A172 (cell line): ENCODE data around the gene JAKMIP2. TPM values are rescaled to one million over a fixed set of nuclear protein-coding genes. Genes with fewer than 3 reads are reported as not detected.
A peak's percentile ranks its signal among the peaks of the same experiment; 100 is the strongest.
"Not testable (repeated sequence)": the region's sequence is repeated elsewhere in the genome, so short reads cannot be mapped to it uniquely, and the experiment has no call there.

Experiments used
- DNase-seq: peaks from one replicate; pipeline ENCODE4 v3.0.0-alpha.2; 2015; ENCODE audit warnings: low spot score
- total RNA-seq: library from RNA; depleted of rRNA; stranded (reverse); fragments of >200 nt; shearing (Covaris generic); gene quantifications from 2 replicates; pipeline ENCODE4 v1.2.3, GENCODE V29; 2014; rRNA removed

The JAKMIP2 gene
- total RNA-seq, 1 experiment from 2014 or later: 15.6 TPM

DNA sequence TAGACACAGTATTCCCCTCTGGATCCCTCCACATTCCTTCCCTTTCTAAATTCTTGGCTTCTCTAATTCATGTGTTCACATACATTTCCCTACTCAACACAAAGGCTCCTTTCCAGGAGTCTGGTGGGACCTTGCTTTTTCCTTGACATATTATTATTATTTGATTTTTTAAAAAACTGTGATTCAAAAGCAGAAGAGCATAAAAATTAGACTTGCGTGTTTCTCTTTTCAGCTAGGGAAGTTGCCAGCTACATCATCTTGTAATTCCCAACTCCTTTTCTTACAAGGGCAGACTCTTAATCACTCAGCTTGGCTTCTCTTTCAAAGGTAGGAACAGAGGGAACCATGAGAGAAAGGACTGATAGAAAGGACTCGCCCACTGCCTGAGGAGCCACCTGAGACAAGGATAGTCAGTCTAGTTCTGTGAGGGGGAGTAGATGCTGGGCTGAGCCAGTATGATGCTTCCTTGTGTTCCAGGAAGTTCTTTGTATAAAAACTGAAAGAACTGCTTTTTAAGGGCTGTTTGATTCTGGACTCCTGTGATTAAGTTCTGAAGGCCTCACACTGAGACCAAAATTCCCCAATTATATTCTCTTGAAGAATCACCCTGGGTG lies 221.7 kb downstream of the JAKMIP2 start:
- DNase-seq: no peak

DNA sequence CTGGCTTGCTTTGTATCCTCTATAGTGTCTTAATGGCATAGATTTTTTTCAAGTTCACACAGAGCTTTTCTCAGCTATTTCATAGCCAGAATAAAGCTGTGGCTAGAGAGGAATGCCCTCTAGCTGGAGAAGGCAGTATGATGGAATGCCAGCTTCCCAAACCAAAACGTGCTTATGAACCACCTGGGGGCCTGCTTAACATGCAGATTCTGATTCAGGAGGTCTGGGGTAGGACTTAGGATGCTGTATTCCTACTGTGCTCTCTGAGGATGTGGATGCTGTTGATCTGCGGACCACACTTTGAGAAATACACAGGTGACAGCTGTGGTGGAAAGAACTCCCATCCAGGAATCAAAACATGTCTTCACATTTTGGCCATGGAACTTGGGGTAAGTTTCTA lies 222.8 kb downstream of the JAKMIP2 start:
- DNase-seq: peak; percentile 45

DNA sequence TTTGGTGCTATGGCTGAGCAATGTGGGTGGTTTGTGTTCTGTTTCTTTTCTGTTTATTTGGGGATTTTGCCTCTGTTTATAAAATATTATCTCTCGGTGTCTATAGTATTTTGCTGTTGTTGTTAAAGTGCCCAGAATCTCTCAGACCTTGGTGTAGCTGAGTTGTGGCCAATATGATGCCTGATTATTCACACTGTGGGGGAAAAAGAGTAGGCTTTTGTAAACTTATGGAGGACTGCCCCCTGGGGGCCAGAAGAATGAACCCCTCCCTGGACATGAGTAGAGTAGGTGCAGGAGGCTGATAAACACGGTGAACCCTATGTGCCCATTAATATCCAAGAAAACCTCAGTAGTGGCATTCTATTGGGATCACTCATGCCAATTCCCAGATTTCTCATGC lies 223.7 kb downstream of the JAKMIP2 start:
- peak; percentile 90 for DNase-seq

DNA sequence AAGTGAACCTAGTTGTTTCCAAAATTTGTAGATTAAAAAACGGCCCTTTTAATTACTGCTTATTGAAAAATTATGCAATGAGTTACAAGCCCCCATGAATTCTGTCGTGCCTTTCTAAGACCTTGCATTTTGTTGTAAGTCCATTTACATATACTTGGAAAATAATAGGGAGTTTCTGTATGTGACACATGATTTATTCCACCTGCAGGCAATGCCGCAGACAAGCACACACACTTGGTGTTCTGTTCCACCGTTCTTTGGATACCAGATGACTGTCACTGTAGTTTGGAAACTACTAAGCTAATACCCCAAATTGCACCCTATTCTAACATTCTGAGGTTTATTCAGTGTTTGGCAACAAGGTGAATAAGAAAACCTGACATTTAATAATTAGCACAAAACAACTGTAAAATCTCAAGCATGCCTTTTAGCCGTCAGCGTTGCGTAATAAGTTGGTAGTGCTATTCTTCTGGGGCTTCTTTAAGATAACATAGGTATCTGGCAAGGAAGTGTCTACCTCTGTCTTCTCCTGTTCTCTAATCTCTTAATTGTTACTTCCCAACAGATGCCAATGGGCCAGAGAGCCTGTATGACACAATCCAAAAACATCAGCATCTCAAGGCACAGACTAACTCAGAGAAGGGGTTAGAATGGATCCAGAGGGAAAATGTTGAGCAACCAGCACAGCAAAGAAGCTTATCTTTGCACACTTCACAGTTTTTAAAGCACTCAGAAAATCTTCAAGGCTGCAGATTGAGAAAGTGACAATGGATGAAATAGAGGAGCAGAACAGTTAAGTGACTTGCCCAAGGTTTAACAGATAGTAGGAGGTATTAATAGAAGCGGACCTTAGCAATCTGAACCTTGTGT lies 224.4 kb downstream of the JAKMIP2 start:
- DNase-seq: no peak

DNA sequence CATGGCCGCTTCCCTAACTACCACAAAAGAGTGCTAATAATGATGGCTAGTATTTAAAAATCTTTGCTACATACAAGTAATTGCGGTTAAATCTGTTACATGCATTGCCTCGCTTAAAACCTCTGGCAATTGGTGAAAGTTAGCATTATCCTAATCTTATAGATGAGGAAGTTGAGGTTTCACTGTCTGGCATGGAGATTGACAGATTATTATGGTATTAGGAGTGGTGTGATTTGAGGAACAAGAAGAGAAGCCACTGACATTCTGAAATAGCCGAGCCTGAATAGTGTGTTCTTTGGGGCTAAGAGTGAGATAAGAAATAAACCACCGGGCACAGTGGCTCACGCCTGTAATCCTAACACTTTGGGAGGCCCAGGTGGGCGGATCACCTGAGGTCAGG lies 227.4 kb downstream of the JAKMIP2 start:
- DNase-seq: no peak

DNA sequence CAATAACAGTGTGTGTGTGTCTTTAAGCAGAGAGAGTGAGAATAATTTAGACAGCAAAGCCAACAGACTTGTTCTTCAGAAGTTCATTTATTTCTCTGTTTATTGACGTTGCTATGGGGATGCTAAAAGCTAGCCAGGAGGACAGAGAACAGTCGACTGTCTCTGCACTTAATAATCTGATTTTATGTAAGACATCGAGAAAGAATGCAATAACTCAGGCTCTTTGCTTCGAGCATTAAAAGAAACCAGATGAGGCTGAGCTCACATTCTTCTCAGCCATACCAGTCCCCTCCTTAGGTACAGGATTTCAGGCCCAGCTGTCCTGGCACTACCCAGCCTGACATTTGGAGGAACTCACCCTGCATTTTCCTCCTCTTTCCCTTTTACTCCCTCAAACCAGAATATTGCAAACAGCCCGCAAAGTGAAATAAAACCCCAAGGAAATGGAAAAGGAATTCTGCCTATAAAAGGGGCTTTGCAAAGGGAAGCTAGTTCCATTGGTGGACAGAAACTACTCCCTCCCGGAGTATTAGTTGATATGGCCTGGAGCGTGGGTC lies 228.2 kb downstream of the JAKMIP2 start:
- DNase-seq: peak; percentile 51

DNA sequence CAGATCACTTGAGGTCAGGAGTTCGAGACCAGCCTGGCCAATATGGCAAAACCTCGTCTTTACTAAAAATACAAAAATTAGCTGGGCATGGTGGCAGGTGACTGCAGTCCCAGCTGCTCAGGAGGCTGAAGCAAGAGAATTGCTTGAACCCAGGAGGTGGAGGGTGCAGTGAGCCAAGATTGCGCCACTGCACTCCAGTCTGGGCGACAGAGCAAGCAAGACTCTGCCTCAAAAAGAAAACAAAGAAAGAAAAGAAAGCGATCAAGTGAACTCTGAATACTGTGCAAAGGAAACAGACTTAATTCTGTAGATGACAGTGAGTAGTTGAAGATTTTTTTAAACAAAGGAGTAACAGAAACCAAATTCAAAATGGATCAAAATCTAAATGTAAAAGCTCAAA lies 228.7 kb downstream of the JAKMIP2 start:
- not testable (repeated sequence) for DNase-seq

DNA sequence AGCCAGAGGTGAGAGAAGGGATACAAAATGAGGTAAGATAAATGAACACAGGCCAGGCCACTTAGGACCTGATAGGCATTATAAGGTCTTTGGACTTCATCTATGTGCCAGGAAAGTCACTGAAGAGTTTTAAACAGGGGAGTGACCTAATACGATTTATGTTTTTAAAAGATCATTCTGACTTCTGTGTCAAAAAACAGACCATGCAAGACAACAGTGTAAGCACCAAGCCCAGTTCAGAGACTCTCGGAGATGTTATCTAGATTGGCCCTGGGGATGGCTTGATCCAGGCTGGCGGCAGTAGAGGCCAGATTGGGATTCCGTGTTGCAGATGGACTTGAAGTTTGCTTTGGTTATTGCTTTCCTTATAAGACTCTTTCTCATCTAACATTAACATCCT lies 229.6 kb downstream of the JAKMIP2 start:
- DNase-seq: no peak

DNA sequence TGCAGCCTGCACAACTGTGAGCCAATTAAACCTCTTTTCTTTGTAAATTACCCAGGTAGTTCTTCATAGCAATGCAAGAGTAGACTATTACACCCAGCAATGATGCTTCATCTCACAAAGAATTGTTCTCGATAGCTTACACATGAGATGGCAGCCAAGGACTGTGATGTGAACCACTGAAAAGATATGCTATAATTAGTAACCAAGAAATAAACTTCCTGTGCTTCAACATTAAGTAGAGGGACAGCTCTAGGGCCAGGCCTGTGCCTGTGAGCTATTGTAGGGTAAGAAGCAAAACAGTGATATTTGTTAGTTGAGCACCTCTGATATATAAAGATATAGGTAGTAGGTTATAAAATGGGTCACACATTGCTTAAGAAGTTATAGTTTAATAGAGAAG lies 230.9 kb downstream of the JAKMIP2 start:
- DNase-seq: no peak

DNA sequence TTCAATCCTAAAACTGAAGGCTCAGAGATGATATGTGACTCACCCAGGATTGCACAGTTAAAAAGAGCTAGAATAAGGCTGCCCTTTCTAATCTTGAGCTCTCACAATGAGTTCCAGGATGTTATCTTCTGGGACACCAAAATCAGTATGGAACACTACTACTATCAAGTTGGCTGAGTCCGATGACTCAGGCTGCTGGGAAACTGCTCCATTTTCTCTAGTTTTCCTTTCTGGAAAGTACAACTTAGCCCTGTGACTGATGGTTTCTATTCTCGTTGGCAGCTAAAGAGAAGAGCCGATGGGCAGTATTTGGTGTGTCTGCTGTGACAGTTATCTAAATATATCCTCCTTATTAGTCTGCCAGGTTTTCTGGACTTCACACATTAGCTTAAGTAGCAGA lies 234.8 kb downstream of the JAKMIP2 start:
- DNase-seq: peak; percentile 53

DNA sequence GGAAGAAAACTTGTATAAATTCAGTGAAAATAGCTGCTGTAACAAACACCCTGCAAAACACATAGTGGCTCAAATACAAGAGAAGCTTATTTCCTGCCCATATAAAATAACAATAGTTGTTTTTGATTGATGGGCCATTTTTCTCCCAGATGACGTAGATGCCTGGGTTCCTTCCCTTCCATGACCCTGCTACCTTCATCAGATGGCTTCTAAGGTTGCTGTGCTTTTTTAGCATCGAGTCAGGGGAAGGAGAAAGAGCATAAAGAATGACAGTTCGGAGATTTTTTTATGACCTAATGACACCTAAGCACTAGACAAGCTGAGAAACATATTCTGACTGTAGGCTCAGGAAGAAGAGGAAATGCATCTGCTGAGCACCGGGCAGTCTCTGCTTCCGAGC lies 238.0 kb downstream of the JAKMIP2 start:
- DNase-seq: no peak

DNA sequence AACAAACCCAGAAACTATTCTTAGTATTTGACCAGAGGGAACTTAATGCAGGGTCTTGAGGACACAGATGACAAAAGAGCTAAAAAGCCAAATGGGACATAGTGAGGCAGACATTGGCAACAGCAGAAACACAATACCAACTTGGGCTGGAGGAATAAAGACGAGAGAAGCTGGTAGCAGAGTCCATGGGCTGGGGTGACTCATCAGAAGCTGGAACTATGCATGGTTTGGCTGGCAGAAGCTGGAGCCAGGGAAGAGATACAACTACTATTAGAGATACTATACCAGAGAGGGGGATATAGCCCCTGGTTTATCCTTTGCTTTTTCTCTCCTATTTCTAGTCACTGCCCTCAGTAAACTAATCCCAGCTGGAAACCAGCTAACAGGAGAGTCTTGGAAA lies 243.5 kb downstream of the JAKMIP2 start:
- peak; percentile 81 for DNase-seq

DNA sequence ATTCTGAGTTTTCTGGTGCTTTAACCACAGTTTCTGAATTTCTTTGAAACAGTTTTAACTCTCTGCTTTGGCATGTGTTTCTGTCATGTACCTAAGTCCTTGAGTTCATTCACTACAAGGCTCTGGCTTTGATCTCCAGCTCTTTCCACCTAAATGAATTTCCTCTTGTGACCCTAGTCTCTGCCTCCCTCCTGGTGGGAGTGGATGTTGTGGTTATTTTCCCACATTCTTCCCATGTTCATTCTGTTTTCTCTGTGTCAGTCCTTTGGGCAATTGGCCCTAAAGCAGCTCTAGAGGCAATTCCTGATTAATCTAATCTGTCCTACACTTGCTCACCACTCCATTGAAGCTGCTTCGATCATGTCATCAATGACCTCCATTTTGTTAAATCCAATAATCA lies 244.3 kb downstream of the JAKMIP2 start:
- DNase-seq: peak; percentile 62

Other genes starting within 250 kb of the JAKMIP2 start
- gene SPINK1, start 48.9 kb upstream of the JAKMIP2 start, total RNA-seq: 0.72 and 55.3 TPM in 2 replicates
- gene SCGB3A2, start 96.0 kb upstream of the JAKMIP2 start, total RNA-seq: not detected in 2 replicates
- gene C5orf46, start 123.8 kb upstream of the JAKMIP2 start, total RNA-seq: not detected in 2 replicates